ENCODE results near the gene USP20.

The USP20 gene

GRCh38 chr9:129854588-129855110 lies 19.4 kb downstream of the USP20 start:
- DNase-seq (ENCODE audit: low read depth in 3 of 3), result no peak

GRCh38 chr9:129857207-129857606 lies 21.9 kb downstream of the USP20 start:
- DNase-seq (ENCODE audit: low read depth in 3 of 3), result no peak

- no peak for DNase-seq (ENCODE audit: low read depth in 3 of 3)
These were observed 23.1 kb downstream of the USP20 start for GRCh38 chr9:129858167-129858962.

- peak in 1 of 3 experiments; percentile 48 for DNase-seq (ENCODE audit: low read depth in 3 of 3)
These were observed 25.6 kb downstream of the USP20 start for GRCh38 chr9:129860653-129861446.

GRCh38 chr9:129861447-129861827 lies 26.2 kb downstream of the USP20 start:
- DNase-seq (ENCODE audit: low read depth in 3 of 3), result no peak

- DNase-seq (ENCODE audit: low read depth in 3 of 3), result peak in 1 of 3 experiments; percentile 69
These were observed 27.9 kb downstream of the USP20 start for GRCh38 chr9:129863059-129863690.

GRCh38 chr9:129864991-129865647 lies 29.9 kb downstream of the USP20 start:
- no peak for DNase-seq (ENCODE audit: low read depth in 3 of 3)

GRCh38 chr9:129865668-129866320 lies 30.5 kb downstream of the USP20 start:
- no peak for DNase-seq (ENCODE audit: low read depth in 3 of 3)

- DNase-seq (ENCODE audit: low read depth in 3 of 3), result no peak
These were observed 31.3 kb downstream of the USP20 start for GRCh38 chr9:129866394-129867135.

GRCh38 chr9:129867136-129868022 lies 32.1 kb downstream of the USP20 start:
- DNase-seq (ENCODE audit: low read depth in 3 of 3), result peak in 1 of 3 experiments; percentile 29

GRCh38 chr9:129868023-129868871 lies 33.0 kb downstream of the USP20 start:
- no peak for DNase-seq (ENCODE audit: low read depth in 3 of 3)

- peak; percentile 64 to 82 (median 71) for DNase-seq (ENCODE audit: low read depth in 3 of 3)
These were observed 33.7 kb downstream of the USP20 start for GRCh38 chr9:129868872-129869486.

GRCh38 chr9:129869585-129870501 lies 34.6 kb downstream of the USP20 start:
- no peak for DNase-seq (ENCODE audit: low read depth in 3 of 3)

- DNase-seq (ENCODE audit: low read depth in 3 of 3), result no peak
These were observed 35.8 kb downstream of the USP20 start for GRCh38 chr9:129871046-129871445.

- no peak for DNase-seq (ENCODE audit: low read depth in 3 of 3)
These were observed 38.4 kb downstream of the USP20 start for GRCh38 chr9:129873563-129874190.

All from stimulated activated CD4-positive, alpha-beta T cell treated with anti-CD3 and anti-CD28 coated beads, TNF-alpha, amount 100 ng/mL, for 24 hours (primary cell).